ENCODE data around the gene HPCA. TPM values are rescaled to one million over a fixed set of nuclear protein-coding genes. Genes with fewer than 3 reads are reported as not detected.

The HPCA gene
- not detected in 2 replicates for total RNA-seq

GRCh38 chr1:32886004-32886827 is at the start of gene HPCA:
Gene HPCA (plus strand): TSS chr1:32886491. CDS start chr1:32888899, 2,408 bp downstream.

GRCh38 chr1:32870615-32871363 is 15.5 kb upstream of the HPCA start, which contains the start of gene FNDC5:
Gene FNDC5 (minus strand): TSS chr1:32870912.

GRCh38 chr1:32900956-32901822 is 14.9 kb downstream of the HPCA start, which contains the start of gene TMEM54:
Gene TMEM54 (minus strand): TSS chr1:32901389. CDS start chr1:32901238, 151 bp downstream.

Other genes with a start within 250 kb of the HPCA start
- 51.7 and 60.4 TPM in 2 replicates for gene ZBTB8OS, start 235.9 kb upstream of the HPCA start, total RNA-seq
- 107 and 115 TPM in 2 replicates for gene RBBP4, start 235.3 kb upstream of the HPCA start, total RNA-seq
- gene SYNC, start 183.7 kb upstream of the HPCA start, total RNA-seq = 111 and 116 TPM in 2 replicates
- gene YARS1, start 69.1 kb upstream of the HPCA start, total RNA-seq = 119 and 135 TPM in 2 replicates
- 53.6 and 55.2 TPM in 2 replicates for gene S100PBP, start 68.8 kb upstream of the HPCA start, total RNA-seq
- gene FNDC5, start 15.6 kb upstream of the HPCA start, total RNA-seq = 0.91 and 2.2 TPM in 2 replicates
- gene TMEM54, start 14.9 kb downstream of the HPCA start, total RNA-seq = 33.9 and 35.7 TPM in 2 replicates
- gene RNF19B, start 78.3 kb downstream of the HPCA start, total RNA-seq = 15.2 and 15.3 TPM in 2 replicates
- 140 and 168 TPM in 2 replicates for gene AK2, start 150.4 kb downstream of the HPCA start, total RNA-seq
- 2.1 and 5.1 TPM in 2 replicates for gene AZIN2, start 194.7 kb downstream of the HPCA start, total RNA-seq

Data from articular chondrocyte of knee joint (primary cell).